NCI-H1048 (cell line): ENCODE measurements around the gene DUSP9.

ENCODE experiments used
- DNase-seq: peaks from one replicate; lab custom pipeline; 2025; lab: John Stamatoyannopoulos, UW

The DUSP9 gene

DNA sequence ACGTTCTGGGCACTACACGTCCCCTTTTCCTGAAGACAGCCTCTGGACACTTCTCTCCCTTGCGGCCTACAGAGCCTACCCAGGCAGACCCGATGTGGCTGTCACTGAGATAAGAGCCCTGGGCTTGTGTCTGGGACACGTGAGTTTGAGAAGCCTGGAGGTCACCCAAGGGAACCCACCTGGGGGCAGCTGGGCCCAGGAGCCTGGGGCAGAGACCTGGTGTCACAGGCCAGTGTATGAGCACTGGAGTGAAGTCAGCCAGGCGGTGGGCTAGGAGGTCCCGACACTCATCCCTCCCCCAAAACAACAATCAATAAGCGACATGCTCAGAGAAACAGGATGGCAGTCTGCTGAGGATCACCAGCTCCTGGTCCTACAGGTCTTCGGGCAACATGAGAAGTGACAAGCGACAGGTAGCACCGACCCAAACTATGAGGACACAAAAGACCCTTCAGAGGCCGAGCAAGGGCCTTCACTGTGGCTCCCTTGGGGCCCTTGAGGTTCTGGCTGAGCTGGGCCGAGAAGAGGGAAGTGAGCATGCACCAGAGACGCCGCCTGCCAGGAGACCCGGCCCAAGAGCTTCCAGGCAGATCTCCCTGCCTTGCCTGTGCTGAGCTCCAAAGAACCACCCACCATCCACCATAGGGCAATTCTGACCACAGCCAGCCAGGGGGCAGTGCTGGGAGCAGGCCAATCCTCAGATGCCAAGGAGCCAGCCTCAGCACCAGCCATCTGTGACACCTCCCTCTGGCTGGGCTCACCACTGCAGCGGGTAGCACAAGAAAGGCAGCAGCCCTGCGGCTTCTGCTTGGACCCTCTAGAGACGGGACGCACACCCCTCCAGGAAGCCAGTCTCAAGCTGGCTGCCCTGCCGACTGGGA lies 11.0 kb upstream of the DUSP9 start:
- DNase-seq: no peak

DNA sequence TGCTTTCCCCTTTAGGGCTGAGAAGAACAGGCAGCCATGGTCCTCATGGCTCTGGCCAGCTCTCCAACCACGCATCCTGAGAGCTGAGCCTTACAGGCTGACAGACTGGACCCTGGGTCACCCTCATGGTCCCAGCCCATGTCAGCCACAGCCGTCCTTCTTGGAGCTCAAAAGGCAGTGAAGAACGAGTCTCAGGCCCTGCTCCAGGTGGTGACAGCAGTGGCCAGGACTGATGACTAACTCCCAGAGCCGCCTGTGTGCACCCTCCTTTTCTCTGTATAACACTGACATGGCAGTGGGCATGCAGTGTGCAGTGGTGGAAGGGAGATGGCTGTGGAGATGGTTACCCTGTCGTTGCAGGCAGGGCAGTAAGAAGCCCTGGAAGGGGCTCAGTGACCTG lies 10.3 kb upstream of the DUSP9 start:
- DNase-seq: no peak

DNA sequence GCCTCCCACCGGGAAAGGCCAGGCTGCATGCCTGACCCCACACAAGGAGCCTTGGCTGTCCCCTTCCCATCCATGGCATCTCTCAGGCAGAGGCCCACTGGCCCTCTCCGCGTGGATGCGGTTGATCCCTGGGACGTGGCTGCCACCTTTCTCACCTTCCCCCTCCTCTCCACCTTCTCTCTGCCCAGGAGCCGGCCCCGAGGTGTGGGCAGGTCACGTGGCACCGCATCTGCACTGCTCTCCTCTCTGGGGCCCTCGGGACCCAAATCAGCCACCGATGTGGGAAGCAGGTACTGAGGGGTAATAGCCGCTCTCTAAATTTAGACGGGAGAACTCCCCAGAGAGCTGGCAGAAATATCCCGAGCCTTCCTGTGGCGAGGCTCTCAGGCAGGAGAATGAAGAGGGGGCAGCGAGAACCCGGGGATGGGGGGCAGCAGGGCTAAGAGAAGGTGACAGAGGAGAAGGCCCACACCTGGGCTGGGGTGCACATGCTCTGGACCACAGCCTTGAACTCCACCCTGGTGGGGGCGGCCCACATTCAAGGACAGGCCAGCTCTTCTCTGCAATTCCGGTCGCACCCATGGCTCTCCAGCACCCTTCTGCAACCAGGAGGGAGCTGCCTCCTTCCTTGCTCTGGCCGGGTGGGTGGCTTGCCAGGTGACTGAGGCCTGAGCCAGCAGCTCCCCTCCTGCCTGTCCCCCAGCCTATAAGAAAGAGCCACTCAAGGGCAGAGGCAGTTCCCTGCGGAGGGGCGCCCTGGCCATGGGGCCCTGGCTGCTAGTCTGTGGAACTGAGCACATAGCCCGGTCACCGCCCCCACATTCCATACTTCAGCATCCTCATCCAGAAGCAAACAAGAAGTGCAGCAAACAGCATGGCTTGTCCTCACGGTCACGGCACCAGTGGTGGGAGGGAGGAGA lies 9.6 kb upstream of the DUSP9 start:
- no peak for DNase-seq

DNA sequence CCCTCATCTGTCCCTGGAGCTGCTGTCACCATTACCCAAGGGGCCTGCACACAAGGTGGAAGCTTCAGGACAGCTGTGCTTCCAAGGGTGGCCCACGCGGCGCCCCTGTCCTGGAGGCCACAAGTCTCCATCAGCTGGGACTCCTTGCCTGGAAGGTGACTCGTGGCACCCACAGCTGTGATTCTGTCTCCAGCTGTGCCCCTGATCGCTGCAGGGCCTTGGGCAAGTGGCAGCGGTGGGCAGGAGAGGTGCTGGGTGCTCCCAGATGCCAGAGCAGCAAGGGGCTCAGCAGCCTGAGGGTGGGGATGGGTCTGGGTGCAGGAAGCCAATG lies 9.0 kb upstream of the DUSP9 start:
- no peak for DNase-seq

DNA sequence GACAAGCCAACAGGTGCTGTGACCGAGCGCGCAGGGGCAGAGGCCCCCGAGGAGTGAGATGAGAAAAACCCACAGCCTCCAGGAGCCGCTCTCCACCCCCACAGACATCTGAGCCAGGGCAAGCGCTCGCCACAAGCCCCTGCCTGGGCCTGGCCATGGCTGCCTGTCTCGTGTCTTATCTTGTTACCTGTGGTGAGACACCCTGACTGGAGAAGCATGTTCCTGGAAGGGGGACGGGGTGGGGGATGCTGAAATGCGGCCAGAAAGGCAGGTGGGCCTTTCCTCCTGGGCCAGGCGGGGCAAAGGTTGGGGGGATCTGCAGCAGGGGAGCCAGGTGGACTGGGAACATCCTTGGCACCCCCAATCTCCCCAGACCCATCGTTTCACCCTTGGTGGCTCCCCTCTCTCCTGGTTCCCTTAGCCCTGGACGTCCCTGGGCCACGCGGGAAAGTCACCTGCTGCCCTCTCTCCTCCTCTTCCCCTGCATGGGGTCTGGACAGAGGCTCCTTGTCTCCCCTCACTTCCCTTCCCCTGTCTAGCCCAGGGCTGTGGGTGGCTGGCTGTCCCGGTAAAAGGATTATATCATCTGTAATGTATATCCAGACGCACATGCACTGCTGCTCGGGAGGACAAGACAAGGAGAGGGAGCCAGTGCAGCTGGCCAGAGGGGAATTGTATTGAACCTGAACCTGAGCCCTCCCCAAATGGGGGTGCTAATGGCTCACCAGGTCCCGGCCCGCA lies 8.4 kb upstream of the DUSP9 start:
- no peak for DNase-seq

DNA sequence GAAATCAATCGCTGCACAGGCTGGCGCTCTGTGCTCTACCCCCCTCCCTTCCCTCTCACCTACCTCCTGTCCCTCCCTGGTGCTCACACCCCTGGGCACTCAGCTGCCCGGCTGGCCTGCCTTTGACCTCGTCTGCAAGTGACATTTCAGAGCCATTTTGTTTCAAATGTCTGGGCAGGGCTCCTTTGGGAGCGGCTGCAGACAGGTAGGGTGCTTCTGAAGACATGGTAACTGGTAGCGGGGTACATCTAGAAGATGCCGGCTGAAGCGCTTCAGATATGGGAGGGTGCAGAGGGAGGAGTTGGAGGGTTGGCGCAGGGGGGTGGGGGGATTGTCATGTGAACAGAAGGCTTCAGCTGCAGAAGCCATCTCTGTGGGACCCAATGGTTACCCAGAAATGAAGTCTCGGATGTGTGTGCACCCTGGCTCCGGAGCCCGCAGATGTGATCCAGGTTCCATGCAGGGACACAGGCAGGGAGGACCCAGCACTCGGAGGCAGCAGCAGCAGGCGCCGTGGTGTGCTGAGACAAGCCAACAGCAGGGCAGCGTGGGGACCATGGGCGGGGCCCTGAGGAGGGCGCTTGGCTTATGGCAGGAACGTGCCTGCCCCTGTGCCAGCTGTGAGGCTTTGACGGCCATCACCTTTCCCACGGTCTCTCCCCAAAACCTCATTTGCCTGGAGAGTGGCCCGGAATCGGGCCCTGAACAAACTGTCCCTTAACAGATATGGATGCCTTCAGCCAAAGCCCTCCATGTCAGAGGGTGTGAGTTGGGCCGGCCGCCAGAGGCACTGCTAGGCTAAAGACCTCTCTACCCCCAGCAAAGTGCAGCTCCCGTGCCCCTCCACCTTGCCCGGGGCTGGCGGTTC lies 7.6 kb upstream of the DUSP9 start:
- no peak for DNase-seq

DNA sequence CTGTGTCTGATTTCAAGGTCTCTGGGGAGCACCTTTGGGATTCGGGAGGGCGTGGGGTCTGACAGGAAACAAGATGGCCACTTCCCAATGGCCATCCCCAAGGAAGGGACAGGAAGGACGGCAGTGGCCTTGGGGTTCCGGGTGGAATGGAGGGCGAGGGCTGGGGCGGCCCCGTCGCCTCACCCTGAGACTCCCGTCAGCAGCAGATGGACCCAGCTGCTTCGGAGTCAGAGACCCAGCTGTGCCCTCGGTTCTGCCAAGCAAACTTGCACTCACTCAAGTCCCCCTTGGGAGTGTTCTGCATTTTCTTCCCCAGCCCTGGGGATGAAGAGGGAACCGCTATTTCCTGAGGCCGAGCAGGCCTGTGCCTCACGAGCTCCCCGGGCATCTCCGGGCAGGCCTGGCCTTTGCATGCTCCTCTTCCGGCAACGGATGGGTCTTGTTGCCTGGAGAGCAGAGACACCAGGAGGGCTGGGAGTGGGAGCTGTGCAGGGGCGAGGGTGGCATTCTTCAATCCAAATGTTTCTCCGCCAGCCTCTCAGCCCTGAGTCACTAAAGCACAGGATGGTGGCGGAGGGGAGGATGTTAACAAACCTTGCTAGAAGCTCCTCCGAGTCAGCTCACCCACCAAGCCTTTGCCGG lies 6.8 kb upstream of the DUSP9 start:
- no peak for DNase-seq

DNA sequence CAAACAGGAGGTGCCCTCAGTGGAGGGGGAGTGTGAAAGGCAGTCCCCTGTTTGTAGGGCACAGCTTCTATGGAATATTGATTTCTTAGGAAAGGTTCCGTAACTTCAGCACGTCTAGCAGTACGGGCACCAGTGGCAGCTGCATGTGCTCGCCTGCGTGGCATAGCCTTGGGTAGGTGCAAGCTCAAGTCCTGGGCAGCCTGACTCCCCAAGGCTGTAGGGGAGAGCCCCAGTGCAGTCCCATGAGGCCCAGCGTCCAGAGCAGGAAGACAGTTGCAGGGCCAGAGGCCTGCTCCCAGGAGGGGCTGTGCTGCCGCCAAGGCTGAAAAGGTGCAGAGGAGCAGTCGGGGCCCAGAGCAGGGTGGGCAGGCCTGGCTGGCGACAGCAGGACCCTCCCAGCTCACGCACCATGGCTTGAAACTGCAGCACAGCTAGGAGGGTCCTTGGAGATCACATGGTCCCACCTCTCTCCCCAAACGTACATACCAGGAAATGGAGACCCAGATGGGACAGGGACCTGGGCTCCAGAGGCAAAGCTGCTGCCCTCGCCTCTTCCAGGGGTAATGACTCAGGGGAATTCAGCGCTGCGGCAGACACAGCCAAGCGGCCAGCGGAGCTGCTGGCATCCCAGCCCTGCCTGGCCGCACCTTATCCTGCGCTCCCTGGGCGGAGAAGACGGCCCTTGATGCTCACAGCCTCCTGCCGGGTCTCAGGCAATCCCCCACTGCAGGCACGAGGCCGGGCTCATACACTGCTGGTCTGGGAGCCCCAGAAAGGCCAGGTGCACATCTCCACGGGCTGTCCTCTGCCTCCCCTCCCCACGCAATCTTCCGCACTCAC lies 6.0 kb upstream of the DUSP9 start:
- no peak for DNase-seq

DNA sequence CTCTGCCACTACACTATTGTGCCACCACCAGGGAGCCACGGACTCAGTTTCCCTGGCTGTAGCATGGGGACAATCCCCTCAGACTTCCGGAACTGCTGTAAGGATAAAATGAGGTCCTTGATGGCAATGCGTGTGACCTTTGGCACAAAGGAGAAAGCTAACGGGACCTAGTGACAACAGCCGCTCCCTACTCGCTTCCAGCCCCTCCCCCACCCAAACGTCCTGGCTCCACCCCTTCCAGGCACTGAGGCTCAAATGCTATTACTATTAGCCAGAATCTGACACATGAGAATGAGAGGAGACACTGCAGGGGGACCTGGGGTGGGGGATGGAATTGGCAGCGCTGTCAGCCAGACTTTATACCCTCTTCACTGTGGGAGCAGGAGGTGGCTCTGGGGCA lies 5.4 kb upstream of the DUSP9 start:
- no peak for DNase-seq

DNA sequence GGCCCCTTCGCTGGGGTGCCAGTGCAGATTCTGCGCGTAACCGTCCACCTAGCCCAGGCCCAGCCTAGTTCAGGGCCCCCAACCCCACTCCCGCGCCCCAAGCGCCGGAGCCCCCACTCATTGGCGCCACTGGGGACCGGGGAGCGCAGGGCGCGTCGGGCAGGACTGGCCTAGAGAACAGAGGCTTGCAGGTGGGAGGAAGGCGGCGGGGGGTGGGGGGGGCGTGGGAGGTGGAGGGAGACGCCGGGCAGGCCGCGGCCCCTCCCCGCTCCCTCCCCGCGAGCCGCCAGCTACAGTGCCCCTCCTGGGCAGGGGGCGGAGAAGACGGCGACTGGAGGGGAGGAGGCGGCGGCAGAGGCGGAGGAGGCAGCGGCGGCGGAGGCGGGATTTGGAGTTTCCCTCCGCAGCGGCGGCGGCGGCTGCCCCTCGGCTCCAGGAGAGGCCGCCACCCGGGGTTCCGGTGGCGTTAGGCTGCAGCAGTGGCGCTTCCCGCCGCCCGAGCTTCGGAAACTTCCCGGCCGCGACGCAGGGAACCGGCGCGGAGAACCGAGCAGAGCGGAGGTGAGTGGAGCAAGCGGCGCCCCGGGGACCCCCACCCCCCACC lies 4.8 kb upstream of the DUSP9 start:
- no peak for DNase-seq

DNA sequence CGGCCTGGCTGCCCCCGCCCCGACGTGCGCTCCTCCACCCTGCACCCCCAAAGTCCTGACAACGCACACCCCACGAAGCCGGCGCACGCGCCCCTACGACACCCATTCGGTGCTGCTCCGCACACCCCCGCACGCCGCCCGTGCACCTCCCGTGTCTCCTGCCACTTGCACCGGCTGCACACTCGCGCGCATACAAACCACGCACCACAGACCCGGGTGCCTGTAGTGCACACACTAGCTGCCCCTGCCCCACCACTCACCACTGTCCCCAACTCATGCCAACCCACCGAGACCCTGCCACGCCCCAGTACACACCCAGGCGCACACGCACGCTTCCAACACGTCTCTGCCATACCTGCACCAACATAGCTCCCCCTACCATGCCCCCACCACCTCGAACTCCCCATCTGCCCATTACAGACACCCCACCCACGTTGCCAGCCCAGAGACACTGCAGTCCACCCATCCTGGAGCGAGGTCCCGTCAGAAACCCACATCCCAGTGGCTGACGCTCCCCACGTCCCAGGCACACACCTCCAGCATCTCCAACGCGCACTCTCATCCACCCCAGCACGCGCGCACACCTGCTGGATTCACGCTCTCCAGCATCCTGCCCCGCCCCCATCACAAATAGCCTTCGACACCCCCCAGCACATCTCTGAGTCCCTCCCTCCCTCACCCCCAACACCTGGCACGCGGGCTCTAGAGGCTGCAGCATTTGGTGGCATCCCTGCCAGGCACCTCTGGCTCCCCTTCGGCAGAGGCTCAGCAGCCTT lies 4.2 kb upstream of the DUSP9 start:
- no peak for DNase-seq

DNA sequence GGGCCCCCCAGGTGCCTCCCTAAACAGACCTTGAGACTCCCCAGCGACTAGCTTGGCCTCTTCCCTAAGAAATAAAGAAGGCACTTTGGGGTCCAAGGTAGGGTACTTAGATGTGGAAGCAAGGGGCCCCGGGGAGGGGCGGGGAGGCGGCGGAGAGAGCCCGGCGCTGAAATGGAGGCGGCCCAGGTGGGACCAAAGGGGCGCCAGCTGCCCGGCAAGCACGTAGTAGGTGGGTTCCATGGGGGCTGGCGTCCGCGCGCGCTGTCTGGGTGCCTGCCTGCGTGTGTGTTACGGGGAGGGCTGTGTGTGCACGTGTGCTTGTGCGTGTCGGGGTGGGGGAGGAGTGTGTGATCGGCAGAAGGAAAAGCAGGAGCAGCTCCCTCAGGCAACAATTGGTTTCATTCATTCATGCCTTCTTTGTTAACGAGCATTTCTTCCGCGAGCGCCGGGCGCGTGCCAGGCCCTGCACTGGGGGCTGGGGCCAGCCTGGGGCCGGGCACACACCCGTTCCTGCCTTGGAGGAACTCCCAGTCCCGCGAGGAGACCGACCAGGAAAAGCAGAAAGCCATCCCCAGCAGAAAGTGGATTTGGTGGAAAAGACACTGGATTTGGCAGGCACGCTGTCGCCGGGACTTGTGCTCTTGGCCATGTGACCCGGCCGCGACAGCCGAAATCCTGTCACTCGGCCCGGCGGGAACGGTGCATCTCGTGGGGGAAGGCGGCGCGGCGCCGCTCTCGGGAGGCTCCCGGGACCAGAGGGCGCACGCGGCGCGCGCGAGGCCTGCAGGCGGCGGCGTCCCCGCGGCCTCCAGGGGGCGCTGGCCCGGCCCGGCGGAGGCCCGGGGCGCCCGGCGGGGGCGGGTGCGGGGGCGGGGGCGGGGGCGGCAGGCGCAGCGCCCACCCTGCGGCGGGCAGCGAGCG lies 3.3 kb upstream of the DUSP9 start:
- DNase-seq: no peak

DNA sequence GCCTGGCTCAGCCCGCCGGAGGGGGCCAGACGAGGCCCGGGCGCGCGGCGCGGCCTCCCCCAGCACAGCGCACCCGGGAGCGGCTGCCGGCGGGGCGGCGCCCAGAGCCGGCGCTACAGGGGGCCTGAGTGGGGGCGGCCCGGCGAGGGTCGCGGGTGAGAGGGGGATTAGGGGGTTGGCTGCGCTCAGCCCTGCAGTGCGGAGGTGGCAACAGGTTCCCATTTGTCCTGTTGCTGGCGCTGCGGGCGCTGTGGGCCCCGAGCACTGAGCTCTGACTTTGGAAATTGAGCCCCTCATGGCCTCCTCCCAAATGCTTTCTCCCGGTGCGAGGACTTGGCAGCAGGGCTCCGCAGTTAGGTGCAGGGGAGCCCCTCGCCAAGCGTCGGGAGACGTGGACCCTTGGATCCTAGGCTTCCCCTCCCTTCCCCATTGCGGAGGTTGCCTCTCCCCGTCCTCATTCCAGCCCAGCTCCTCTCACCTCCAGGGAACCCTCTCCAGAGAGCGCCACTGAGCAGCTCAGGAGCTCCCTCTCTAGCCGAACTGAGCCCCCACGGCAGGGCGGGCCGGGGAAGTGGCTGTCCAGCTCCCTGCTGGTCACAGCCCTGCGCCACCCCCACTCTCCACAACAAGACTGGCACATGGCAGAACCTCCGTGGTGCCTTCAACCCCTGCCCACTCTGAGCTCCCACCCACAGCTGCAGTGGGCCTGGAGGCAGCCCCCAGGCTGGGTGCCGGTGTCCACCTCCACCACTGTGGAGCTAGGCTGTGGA lies 2.5 kb upstream of the DUSP9 start:
- no peak for DNase-seq

DNA sequence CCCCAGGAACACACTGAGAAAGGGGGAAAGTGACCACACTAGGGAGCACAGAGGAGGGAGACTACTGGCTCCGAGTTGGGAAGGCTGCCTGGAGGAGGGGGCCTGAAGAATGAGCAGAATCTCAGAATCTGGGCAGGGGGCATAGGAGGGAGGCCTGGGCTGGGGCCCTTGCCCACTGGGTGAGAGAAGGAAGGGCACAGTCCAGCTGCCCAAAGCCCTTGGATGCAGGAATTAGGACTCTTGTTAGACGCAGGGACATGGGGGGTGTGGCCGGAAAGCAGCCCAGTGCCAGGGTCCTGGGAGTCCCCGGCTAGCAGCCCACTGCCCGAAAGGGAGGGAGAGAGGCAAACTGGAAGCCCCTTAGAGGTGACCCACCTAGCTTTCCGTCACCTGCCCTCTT lies 1.9 kb upstream of the DUSP9 start:
- DNase-seq: no peak

DNA sequence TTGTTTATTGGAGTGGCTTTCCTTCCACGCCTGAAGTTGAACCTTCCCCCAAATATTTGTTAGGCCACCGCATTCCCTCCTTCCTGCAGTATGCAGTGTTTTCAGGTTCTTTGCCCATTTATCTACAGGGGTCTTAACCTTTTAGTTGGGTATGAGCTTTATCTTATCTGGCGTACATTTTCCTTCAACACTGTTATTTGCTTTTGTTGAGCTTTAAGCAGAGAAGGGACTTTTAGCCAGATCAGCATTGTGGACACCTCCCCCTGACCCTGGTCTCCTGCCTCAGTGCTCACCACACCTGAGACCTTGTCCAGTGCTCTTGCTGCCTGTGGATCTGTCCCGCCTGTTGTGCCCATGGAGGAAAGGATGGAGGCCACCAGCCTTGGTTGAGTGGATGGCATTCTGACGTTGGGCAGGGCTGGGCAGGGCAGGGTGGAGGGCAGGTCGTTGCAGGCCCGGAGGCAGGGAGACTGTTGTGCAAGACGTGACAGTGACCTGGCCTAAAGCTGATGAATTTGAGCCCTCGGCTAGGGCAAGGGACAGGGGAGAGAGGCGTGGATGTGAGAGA lies 998 bp upstream of the DUSP9 start:
- DNase-seq: no peak

DNA sequence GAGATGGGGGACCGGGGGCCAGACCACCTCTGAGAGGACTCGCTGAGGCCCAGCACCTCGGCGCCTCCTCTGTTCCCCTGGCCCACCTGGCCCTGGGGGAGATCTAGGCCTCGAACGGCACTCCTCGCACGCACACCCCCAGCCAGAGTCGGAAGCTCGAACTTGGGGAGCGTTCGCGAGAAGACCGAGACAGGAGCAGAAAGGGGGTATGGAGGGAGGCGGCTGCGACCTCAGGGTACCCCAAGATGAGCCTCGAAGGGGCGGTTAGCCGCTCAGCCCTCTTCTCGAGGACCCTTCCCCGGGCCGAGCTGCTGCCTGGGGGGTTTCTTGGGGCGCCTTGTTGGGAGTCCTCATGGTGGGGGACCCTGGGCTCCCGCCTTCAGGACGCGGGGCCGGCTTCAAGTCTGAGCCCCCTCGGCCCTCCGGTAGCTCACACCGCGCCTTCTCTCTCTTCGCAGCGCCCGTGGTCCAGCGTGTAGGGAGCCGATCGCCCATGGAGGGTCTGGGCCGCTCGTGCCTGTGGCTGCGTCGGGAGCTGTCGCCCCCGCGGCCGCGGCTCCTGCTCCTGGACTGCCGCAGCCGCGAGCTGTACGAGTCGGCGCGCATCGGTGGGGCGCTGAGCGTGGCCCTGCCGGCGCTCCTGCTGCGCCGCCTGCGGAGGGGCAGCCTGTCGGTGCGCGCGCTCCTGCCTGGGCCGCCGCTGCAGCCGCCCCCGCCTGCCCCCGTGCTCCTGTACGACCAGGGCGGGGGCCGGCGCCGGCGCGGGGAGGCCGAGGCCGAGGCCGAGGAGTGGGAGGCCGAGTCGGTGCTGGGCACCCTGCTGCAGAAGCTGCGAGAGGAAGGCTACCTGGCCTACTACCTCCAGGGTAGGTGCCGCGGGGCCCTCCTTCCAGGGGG lies 706 bp downstream of the DUSP9 start:
- DNase-seq: no peak
